HL-60/S4 treated with phorbol 12-myristate 13-acetate at 8.2 ng/mL for 4 days and 3 days (cell line): Measurements from ENCODE around the gene DNER.
"Not testable (repeated sequence)": the region's sequence is repeated elsewhere in the genome, so short reads cannot be mapped to it uniquely, and the experiment has no call there.

Source experiments
- in situ Hi-C: fragments of 300-500 bp; cut with MboI; formaldehyde crosslinking; loops from 2 replicates; pipeline ENCODE4 v1.15.0; 2022; ENCODE audit warnings: low sequenced_read_pairs

The DNER gene

DNA sequence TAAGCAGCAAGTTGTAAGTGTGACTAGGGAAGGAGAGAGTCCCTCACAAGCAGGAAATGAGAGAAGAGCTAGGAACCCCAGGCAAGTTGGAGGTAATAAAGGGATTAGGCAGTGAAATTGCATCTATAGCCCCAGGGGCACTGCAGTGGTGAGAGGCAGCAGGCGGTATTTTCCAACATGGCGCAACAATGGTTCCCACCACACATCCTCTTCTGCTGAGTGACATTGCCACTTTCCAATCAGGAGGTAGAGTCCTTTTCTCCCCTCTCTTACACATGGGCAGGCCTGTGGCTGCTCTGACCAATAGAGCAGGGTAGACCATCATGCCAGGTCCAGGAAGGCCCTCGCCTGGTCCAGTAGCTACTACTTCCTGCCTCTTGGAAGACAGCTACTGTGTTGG, 86.6 kb downstream of the DNER start:
- in situ Hi-C loops = no loop called here

- in situ Hi-C loops = no loop called here
These were observed 91.6 kb downstream of the DNER start for GRCh38 chr2:229622495-229623355.

DNA sequence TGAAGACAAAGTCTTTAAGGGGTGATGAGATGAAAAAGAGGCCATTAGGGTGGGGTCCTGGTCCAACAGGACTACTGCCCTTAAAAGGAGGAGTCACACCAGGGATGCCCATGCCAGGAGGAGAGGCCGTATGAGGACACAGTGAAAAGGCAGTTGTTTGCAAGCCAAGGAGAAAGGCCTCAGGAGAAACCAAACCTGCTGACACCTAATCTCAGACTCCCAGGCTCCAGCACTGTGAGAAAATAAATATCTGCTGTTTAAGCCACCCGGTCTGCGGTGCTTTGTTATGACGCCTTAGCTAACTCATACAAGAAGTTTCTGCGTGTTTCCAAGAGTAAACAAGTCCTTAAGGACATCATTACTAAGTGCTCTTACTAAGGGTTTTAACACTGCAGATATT, 93.6 kb downstream of the DNER start:
- in situ Hi-C loops = no loop called here

DNA sequence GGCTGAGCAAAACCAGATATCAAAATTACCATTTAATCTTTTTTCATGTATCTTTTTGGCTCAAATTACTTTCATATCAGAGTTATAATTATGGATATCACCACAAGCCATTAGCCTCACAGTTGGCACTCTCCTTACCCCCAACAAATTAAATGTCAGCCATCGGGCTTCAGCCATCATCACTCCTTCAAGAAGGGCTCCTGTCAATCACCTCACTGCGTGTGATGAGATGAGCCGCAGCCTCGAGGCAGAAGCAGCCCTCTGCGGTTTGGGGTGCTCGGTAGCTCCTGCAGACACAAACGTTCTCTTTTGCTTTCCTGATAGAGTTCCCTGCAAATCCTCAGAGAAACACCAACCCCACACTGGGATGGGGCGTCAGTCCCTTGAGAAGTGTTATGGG, 94.1 kb downstream of the DNER start:
- in situ Hi-C loops = no loop called here

DNA sequence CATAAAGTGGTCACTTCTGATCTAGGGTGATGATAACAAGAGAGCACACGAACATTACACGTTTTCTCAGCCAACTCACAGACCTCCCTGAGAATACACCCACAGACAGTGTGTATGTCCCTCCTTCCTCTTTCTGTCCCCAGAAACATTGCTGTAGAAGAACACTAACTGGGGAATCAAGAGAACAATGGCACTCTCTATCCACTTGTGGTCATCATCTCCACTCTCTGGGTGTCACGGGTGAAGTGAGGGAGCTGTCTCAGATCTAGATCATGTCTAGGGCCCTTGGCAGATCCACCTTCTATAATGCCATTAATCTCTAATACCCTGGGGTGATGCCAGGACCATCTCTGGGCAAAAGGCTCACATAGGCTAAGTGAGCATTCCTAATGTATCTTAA, 97.9 kb downstream of the DNER start:
- in situ Hi-C loops = no loop called here

DNA sequence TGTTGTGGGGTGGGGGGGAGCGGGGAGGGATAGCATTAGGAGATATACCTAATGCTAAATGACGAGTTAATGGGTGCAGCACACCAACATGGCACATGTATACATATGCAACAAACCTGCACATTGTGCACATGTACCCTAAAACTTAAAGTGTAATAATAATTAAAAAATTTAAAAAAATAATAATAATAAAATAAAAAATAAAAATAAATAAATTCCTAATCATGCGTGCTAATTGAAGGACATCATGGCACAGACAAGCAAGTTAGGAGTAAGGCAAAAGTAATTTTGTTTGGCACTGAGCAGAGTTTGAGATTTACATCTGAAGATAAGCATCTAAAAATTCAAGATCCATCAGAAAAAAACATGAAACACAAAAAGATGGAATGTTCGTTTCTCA, 100.3 kb downstream of the DNER start:
- in situ Hi-C loops = not testable (repeated sequence)

DNA sequence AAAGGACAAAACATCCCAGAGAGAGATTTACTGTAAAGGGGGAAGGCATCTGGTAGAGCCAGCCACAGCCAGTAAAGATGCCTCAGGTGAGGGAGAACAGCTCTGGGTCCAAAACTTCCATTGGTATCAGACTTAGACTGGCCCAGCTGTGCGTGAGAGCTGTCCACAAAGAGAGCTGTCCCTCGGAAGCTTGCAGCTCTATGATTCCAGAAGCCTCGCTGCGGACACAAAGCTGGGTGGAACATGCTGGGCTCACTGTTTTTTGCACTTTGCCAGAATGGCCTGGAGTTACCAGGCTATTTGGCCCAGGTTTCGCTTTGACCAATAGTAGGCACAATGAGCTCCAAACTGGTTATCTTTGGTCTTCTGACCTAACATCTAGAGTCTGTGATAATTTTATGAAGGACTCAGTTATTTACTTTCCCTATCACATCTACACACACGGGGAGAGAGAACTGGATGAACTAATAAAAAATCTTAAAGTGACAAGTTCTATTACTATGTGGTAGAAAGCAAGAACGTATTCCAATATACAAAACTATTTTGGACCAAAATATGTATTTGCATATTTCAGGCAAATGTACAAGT, 101.9 kb downstream of the DNER start:
- in situ Hi-C loops = no loop called here

GRCh38 chr2:229611360-229611759, 103.0 kb downstream of the DNER start:
- in situ Hi-C loops = no loop called here

- in situ Hi-C loops = no loop called here
These were observed 103.5 kb downstream of the DNER start for GRCh38 chr2:229610872-229611271.

- in situ Hi-C loops = no loop called here
These were observed 104.0 kb downstream of the DNER start for GRCh38 chr2:229610333-229610732.

DNA sequence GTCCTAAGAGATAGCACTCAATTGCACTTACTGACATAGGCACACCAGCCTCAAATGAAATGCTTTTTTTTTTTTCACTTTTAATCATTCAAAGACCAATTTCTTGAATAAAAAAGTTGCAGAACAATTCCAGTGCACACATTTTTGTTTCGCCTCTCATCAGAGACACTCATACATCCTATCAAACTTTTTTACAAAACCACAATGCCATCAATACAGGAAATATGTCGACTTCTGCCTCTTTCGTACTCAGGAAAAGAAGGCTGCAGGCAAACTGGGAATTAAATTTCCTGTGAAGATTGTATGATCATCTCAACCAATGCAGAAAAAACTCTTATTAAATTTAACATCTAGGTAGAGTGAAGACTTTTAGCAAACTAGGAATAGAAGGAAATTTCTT, 112.4 kb downstream of the DNER start:
- in situ Hi-C loops = no loop called here

GRCh38 chr2:229601396-229601795, 113.0 kb downstream of the DNER start:
- in situ Hi-C loops = no loop called here

DNA sequence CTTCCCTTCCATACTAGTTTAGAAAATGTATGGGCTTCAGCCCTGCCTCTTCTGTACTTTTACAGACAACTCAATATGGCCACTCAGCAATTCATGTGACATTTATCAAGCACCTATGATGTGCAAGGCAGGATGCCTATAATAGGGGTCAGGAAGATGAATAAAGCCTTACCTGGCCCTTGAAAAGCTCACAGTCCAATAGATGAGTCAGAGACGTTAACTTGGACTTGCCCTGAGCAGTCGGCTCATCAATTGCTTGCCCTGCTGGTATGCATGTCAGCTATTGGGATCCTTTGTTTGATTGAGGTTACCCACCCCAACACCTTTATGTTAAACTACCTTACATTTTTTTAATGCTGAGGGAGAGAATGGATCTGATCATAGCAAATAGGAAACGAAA, 116.1 kb downstream of the DNER start:
- in situ Hi-C loops = no loop called here

DNA sequence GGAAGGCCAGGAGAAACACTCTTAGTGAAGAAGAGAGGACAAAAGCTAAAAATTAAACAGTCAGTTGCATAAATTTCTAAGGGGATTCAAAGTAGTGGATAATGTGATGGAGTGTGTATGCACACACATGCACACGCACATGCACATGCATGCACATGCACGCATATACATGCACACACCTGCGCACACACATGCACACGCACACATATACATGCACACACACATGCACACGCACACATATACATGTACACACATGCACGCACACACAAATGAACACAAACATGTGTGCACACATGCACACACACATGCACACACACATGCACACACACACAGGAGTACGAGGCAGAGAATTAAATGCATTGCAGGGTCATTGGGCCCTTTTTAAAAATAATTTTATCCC, 117.6 kb downstream of the DNER start:
- in situ Hi-C loops = no loop called here

DNA sequence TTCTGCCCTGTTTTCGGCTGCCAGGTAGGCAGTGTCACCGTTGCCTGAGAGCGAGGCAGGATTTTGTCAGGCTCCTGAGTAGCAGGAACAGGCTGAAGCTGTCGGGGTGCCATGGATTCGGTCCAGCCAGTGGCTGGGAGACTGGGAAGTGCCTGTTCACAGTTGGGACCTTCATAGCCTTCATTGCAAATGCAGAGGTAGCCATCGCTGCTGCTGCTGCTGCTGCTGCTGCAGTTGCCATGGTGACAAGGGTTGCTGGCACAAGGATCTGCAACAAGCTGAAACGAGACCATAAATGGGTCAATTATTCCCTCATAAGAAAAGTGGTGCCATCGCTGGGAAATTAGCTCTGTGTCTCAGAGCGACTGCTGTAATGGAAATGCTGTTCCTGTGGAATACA, 122.7 kb downstream of the DNER start:
- in situ Hi-C loops = no loop called here

DNA sequence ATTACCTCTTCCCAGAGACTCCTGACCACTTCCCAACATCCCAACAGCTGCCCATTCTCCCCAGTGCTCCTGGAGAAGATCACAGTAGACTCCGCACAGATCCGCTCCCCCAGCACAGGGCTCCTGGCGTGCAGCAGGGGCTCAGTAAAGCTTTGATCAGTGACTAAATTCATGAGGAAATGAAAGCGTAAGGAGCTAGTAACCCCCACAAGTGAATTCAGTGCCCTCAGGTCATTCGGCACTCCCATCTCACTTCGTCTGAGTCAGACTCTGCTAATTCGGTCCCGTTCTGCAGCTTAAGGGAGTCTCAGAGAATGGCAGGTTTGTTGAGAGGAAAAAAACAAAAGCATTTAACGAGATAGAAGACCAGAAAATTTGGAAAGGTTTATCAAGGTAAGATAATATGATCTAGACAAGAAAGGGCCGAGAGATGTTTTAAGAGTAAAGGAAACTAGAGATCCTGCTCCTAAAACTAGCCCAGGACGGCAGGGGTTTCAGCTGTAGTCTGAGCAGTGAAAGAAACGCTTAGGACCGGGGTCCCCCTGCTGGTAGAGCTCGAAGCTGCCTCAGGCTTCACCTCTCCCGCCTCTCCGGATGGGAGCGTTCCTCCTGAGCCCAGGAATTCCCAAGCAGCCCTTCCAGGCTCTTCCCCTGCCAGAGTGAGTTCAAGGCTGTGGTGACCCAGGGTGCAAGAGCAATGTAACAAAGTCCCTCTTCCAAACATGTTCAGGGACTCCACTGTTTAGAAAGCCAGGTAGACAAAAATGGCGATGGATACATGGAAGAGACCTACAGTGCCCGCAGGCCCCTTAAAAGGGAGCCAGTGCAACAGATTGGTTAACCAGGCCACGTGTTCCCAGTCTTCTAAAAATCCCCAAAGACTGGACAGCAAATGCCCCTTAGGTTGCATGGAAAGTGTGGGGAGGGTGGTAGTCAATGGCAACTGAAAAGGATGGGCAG, 127.3 kb downstream of the DNER start:
- in situ Hi-C loops = no loop called here

GRCh38 chr2:229586012-229586411, 128.3 kb downstream of the DNER start:
- in situ Hi-C loops = no loop called here

- in situ Hi-C loops = no loop called here
These were observed 132.2 kb downstream of the DNER start for GRCh38 chr2:229582151-229582550.

DNA sequence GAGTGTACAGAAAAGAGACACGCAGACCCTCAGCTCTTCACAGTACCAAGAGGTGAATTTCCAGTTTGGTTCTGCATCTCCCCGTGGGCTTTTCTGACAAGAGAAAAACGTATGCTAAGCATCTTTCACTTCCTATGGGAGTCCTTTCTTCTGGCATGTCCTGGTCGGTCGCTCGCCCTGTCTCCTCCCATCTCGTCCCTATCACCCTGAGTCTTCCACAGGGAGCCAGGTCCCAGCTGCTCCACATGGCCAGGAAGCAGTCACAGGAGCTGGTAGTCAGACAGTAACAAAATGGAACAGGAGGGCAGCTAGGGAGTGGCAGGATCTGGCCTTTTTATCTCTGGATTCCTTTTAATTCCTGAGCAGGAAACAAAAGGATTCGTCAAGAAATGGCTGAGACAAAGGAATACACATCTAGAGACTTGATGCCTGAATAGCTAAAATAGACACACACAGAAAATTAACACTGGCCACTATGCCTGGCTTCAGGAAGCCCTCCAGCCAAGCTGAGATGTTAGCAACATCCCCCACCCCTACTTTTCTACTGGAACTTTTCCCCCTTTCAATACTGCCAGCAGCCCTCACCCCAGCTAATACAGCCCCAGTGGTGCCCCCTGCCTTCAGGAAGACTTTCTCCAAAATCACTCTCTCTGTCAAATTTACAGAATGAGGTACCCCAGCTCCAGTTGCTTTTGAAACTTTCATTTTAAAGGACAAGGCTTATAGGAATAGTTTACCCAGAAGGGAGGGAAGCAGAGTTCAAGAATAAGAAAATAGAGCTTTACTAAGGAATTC, 136.1 kb downstream of the DNER start:
- in situ Hi-C loops = no loop called here

- in situ Hi-C loops = no loop called here
These were observed 138.6 kb downstream of the DNER start for GRCh38 chr2:229575569-229576315.
